Parathyroid adenoma (tissue), 2 donors: ENCODE measurements around the gene AMPD2.
"Not testable (repeated sequence)": the region's sequence is repeated elsewhere in the genome, so short reads cannot be mapped to it uniquely, and the experiment has no call there.

Source experiments
- H2AFZ ChIP-seq: fragments of 300-600 bp; sonication (generic); one replicate; pipeline ENCODE4 v1.7.0; 2017; ENCODE audit warnings: antibody characterized with exemption, mild to moderate bottlenecking
- H3K27ac ChIP-seq: fragments of 300-600 bp; sonication (generic); one replicate; pipeline ENCODE4 v1.7.0; 2017
- H3K27me3 ChIP-seq: fragments of 300-600 bp; sonication (generic); one replicate; pipeline ENCODE4 v1.7.0; 2017; ENCODE audit warnings: low read length; ENCODE audit not compliant: control insufficient read depth, insufficient read depth
- H3K36me3 ChIP-seq: fragments of 300-600 bp; sonication (generic); one replicate; pipeline ENCODE4 v1.7.0; 2017; ENCODE audit warnings: low read length; ENCODE audit not compliant: control insufficient read depth, insufficient read depth
- H3K4me1 ChIP-seq: fragments of 300-600 bp; sonication (generic); one replicate; pipeline ENCODE4 v1.7.0; 2017; ENCODE audit warnings: control low read depth
- H3K4me2 ChIP-seq: fragments of 300-600 bp; sonication (generic); one replicate; pipeline ENCODE4 v1.7.0; 2017; ENCODE audit warnings: low read length
- H3K4me3 ChIP-seq: fragments of 300-600 bp; sonication (generic); one replicate; pipeline ENCODE4 v1.7.0; 2017; ENCODE audit warnings: low read depth, low read length
- H3K79me2 ChIP-seq: fragments of 300-600 bp; sonication (generic); one replicate; pipeline ENCODE4 v1.7.0; 2017; ENCODE audit warnings: control low read depth
- H3K9ac ChIP-seq: fragments of 300-600 bp; sonication (generic); one replicate; pipeline ENCODE4 v1.7.0; 2017; ENCODE audit warnings: mild to moderate bottlenecking
- H3K9me3 ChIP-seq: fragments of 300-600 bp; sonication (generic); one replicate; pipeline ENCODE4 v1.7.0; 2017; ENCODE audit warnings: low read length; ENCODE audit not compliant: control insufficient read depth
- CTCF ChIP-seq: fragments of 300-600 bp; sonication (generic); IDR thresholded peaks from one replicate; pipeline ENCODE4 v1.7.0; 2017; ENCODE audit warnings: antibody characterized with exemption, mild to moderate bottlenecking
- donor health status: primary hyperparathyroidism.

AMPD2 gene

GRCh38 chr1:109664671-109665070 is 45.0 kb downstream of the AMPD2 start:
- Histone ChIP-seq H3K4me3 (no peak overlapping the region), H3K27me3 (no peaks in the 10 kb centered on the region), H3K4me1 (peaks cover 4% of the 10 kb centered on the region), H3K27ac (no peak overlapping the region), H3K9ac (no peak overlapping the region), H3K36me3 (no peaks in the 10 kb centered on the region), H3K4me2 (no peak overlapping the region), H2AFZ (no peak overlapping the region), H3K79me2 (no peaks in the 10 kb centered on the region), H3K9me3 (no peaks in the 10 kb centered on the region)
- no peak for TF ChIP-seq CTCF

GRCh38 chr1:109667452-109668122 is 48.0 kb downstream of the AMPD2 start, which contains the start of gene GSTM2:
TSS of gene GSTM2 (plus strand) at chr1:109668057. CDS start at chr1:109668116, 59 bp downstream.
- Histone ChIP-seq H3K79me2 (no peaks in the 10 kb centered on the region), H3K4me2 (peak within 1 kb of the TSS; percentile 85), H3K9me3 (no peaks in the 10 kb centered on the region), H3K4me1 (no peaks in the 10 kb centered on the region), H3K4me3 (peak within 1 kb of the TSS; percentile 61), H3K27me3 (no peaks in the 10 kb centered on the region), H3K27ac (no peak within 1 kb of the TSS), H3K9ac (no peak within 1 kb of the TSS), H3K36me3 (no peaks in the 10 kb centered on the region), H2AFZ (peak within 1 kb of the TSS; percentile 34)
- no peak for TF ChIP-seq CTCF

GRCh38 chr1:109668123-109668775 is 48.6 kb downstream of the AMPD2 start:
- no peak for TF ChIP-seq CTCF
- Histone ChIP-seq H3K9me3 (no peaks in the 10 kb centered on the region), H3K4me2 (peak overlapping the region; percentile 85), H3K27me3 (no peaks in the 10 kb centered on the region), H3K27ac (no peak overlapping the region), H3K9ac (no peak overlapping the region), H3K79me2 (no peaks in the 10 kb centered on the region), H3K36me3 (no peaks in the 10 kb centered on the region), H2AFZ (peak overlapping the region; percentile 34), H3K4me1 (no peaks in the 10 kb centered on the region), H3K4me3 (peak overlapping the region; percentile 61)

GRCh38 chr1:109669246-109669948 is 49.8 kb downstream of the AMPD2 start:
- H3K4me3 ChIP-seq, result no peak overlapping the region
- no peak overlapping the region for H3K9ac ChIP-seq
- TF ChIP-seq CTCF, result no peak

GRCh38 chr1:109669949-109670302 is 50.3 kb downstream of the AMPD2 start:
- not testable (repeated sequence) for H3K4me3 ChIP-seq, H3K36me3 ChIP-seq, H3K79me2 ChIP-seq, H3K4me2 ChIP-seq, H3K27ac ChIP-seq, H3K9ac ChIP-seq, H3K27me3 ChIP-seq, H3K9me3 ChIP-seq, H2AFZ ChIP-seq, H3K4me1 ChIP-seq

More at GRCh38 chr1:109669246-109669948, 49.8 kb downstream of the AMPD2 start:
- Histone ChIP-seq H3K27ac (no peak overlapping the region), H3K79me2 (no peaks in the 10 kb centered on the region), H3K27me3 (no peaks in the 10 kb centered on the region), H3K4me2 (no peak overlapping the region), H3K9me3 (no peaks in the 10 kb centered on the region), H3K36me3 (no peaks in the 10 kb centered on the region), H3K4me1 (no peaks in the 10 kb centered on the region), H2AFZ (no peak overlapping the region)
